Peyer's patch (tissue), 4 donors: ENCODE data around the gene PCBP3.
"Not testable (repeated sequence)": the region's sequence is repeated elsewhere in the genome, so short reads cannot be mapped to it uniquely, and the experiment has no call there.

Experiments used
- POLR2A ChIP-seq, 2 donors: fragments of 450-650 bp; IDR thresholded peaks; one replicate each; pipeline ENCODE4 v1.5.1; 2017; ENCODE audit warnings: antibody characterized with exemption in 2 of 2, mild to moderate bottlenecking in 2 of 2, moderate library complexity in 2 of 2
- TF ChIP-seq, protein P1 (sequence below), 6 experiments: fragments of 450-650 bp in 4 of 6; fragments of 200-600 bp in 2 of 6; sonication (generic) in 1 of 6; IDR thresholded peaks; one replicate each; pipeline ENCODE4 v1.5.1; 2017 to 2019; ENCODE audit warnings: antibody characterized with exemption in 6 of 6, mild to moderate bottlenecking in 3 of 6, moderate library complexity in 1 of 6

- TF ChIP-seq, protein P1, sequence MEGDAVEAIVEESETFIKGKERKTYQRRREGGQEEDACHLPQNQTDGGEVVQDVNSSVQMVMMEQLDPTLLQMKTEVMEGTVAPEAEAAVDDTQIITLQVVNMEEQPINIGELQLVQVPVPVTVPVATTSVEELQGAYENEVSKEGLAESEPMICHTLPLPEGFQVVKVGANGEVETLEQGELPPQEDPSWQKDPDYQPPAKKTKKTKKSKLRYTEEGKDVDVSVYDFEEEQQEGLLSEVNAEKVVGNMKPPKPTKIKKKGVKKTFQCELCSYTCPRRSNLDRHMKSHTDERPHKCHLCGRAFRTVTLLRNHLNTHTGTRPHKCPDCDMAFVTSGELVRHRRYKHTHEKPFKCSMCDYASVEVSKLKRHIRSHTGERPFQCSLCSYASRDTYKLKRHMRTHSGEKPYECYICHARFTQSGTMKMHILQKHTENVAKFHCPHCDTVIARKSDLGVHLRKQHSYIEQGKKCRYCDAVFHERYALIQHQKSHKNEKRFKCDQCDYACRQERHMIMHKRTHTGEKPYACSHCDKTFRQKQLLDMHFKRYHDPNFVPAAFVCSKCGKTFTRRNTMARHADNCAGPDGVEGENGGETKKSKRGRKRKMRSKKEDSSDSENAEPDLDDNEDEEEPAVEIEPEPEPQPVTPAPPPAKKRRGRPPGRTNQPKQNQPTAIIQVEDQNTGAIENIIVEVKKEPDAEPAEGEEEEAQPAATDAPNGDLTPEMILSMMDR (IDR thresholded peaks at IDR 0.05) = not testable (repeated sequence)
- TF ChIP-seq POLR2A (IDR thresholded peaks at IDR 0.05) = not testable (repeated sequence)
These were observed 21.8 kb upstream of the PCBP3 start for GRCh38 chr21:45621435-45622331.
